T follicular helper cell (primary cell): ENCODE measurements around the gene CALML5.

Source experiments
- DNase-seq: peaks from one replicate; pipeline ENCODE4 v3.0.0-alpha.2; 2020; ENCODE audit warnings: low read depth

The CALML5 gene

DNA sequence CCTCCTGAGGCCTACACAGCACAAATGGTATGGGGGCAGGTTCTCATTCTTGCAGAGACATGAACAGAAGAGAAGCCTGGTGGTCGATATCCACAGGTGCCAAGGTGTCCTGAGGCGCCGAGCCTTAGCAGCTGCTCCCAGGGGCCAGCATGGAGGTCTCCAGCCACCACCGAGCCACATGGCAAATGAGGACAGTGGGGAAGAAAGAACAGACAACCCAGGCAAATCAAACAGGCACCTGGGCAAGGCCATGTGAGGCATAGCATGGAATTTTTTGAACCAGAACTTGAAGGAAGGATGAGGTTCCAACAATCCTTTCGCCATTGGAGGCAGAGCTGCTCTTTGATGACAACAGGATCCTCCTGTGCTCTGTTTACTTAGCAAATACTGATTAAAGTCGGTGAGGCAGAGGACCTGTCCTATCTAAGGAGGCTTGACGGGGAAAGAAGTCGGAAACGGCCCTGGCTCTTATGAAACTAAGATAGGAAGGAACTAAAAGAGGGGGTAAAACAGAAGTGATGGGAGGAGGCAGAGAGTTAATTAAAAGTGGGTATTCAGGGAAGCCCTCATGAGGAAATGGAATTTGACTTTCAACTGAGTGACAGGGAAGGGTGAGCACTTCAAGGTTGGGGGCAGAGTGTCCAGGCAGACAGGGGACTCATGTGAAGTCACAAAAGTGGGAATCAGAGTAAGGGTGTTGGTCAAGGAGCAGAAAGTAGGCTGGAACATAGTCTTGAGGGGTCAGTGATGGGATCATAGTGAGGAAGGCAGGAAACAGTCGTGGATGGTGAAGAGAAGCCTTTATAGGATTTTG is 16.8 kb upstream of the CALML5 start:
- no peak for DNase-seq

- DNase-seq, result no peak
Measured at GRCh38 chr10:5514226-5514850, 15.0 kb upstream of the CALML5 start.

GRCh38 chr10:5512881-5513612 is 13.7 kb upstream of the CALML5 start:
- no peak for DNase-seq

GRCh38 chr10:5512331-5512730 is 13.0 kb upstream of the CALML5 start:
- DNase-seq, result no peak

DNA sequence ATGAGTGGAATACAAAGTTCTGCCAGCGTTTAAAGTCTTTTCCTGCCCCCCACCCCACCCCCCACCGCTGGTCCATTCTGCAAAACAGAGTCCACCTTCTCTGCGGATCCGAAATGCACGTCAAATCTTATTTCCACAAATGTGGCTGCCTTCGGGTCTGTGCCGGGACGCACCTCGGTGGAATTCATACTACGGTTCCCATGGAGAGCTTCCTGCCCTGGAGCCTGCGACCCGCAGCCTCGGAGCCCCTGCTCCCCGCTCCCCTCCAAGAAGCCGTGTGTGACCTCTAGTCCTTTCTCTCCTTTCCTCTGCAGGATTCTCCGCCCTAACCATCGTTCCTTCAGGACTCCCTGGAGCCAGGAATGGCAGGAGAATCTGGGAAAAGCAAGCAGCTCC is 12.5 kb upstream of the CALML5 start:
- no peak for DNase-seq

DNA sequence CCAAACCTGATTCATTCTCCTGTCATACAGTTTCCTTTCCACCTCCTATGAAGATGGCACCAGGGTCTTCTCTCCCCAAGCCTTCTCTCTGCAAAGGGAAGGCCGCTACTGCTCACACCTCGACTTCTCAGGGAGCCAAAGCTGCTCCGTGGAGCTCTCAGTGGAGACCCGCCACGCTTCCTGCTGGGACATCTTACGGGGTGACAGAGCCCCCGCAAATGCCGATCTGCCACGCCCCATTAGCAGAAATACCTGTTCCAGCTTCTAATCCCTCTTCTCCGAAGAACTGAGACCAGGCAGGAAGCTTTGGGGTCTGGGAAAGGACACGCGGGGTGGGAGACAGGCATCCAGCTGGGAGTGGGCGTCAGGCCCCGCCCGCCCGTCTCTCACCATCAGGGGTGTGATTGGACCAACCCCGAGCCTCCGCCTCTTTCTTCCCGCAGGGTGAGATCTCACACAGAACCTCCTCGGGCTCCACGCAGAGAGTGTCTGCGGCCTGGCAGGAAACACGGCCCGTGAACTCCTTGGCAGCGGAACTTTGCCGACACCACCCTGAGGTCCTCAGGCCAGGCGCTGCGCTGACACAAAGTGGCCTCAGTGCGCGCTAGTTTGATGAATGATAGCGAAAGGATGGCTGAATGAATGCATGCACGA is 12.0 kb upstream of the CALML5 start:
- no peak for DNase-seq

DNA sequence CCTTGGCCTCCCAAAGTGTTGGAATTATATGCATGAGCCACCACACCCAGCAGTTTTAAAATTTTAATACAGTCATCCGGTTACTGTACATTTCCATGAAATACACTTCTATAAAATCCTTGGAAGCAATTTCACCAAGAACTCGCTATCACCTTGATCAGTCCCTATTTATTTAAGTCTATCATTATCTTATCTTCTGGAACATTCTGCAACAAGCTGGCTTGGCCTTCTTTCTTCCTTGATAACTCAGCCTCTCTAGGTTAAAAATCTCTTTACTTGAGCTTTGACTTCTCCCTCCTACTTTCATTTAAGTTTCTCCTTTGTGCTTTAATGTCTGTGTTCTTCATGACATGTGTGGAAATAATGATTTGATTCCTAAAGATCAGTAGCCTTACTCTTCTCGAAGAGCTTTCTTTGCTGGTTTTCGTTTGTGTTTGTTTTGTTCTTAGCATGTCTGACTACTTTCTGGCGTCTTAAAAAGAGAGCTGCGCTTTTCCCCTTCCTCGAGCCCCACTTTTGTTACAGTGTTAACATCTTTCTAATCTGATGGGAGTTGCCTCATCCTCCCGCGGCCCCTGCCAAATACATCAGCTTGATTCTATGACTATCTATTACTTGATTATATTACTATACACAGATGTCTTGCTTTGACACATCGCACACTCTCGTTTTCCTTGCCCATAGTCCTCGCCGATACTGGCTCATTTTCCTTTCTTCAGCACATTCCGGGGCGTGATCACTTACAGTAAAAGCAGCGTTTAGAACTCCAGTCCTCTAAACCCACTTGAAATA is 11.1 kb upstream of the CALML5 start:
- DNase-seq, result no peak

DNA sequence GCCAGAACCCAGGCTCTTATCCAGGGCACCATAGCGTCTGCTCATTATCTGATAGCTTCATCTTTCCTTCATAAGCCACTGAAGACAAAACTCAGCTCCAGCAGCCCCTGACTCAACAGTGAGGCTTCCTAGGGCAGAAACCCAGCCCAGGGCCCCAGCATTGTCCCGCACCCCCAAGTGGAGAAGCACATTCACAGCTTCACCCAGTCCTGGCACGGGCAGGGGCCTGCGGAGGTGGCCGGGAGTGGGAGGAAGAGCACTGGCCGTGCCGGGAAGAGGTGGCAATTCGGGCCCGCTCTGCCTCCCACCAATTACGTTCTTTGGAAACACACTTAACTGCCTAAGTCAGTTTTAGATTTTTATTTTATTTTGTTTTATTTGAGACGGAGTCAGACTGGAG is 10.3 kb upstream of the CALML5 start:
- no peak for DNase-seq

- no peak for DNase-seq
Measured at GRCh38 chr10:5509236-5509635, 9.9 kb upstream of the CALML5 start.

GRCh38 chr10:5508786-5509185 is 9.4 kb upstream of the CALML5 start:
- no peak for DNase-seq

DNA sequence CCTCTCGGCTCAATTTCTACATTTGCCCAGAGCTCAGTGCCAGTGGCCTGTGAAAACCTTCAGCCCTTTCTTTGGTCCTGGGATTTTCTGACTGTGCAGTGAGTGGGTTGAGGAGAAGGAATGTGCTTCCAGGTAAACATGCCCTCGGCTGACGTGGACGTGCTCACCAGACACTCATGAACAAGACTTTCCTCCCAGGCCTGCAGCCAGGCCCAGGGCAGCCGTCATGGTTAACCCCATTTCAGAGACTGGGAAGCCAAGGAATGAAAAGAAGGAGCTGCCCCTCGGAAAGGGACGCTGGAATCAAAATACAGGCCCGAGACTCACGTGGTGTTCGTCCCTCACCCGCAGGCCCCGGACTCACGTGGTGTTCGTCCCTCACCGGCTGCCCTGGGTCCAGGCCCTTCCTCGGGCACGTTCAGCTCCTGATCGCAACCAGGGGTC is 8.8 kb upstream of the CALML5 start:
- DNase-seq, result no peak

- DNase-seq, result no peak
Measured at GRCh38 chr10:5507649-5508131, 8.3 kb upstream of the CALML5 start.

DNA sequence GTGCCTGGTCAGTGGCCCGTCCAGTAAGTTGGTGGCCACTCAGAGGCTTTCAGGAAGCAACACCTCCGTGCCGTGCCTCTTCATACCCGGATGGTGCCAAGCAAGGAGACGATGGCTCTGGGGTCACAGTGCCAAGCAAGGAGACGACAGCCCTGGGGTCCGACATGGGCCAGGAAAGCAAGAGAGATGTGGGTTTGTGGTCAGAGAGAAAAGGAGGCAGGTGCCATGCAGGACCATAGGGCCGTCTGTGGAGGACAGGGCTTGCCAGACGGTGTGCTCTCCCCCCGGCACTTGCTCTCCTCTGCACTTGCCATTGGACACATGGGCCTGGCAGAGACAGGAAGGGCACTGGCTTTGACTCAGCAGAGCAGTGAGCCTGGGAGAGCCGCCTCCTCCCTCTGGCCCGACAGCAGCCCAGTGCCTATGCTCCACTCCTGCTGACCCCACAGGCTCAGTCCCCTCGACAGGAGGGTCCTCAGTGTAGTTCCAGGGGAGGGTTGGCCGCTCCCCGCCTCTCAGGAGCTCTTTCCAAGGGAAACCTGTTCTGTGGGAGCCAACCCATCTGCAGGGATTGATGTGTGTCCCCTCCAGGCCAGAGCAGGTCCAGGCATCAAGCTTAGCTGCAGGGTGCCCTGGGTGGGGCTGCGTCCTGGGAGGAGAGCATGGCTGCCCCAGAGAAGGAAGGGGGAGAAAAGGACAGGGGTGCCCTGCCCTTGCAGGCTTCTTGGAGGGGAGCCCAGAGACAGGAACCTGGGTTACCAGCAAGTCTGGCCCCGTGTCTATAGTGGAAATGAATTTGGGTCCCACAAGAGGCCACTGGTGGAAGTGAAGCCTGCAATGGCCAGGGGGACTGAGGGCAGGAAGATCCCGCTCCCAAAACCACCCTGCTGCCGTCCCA is 7.6 kb upstream of the CALML5 start:
- DNase-seq, result no peak

GRCh38 chr10:5506246-5506645 is 6.9 kb upstream of the CALML5 start:
- DNase-seq, result no peak

DNA sequence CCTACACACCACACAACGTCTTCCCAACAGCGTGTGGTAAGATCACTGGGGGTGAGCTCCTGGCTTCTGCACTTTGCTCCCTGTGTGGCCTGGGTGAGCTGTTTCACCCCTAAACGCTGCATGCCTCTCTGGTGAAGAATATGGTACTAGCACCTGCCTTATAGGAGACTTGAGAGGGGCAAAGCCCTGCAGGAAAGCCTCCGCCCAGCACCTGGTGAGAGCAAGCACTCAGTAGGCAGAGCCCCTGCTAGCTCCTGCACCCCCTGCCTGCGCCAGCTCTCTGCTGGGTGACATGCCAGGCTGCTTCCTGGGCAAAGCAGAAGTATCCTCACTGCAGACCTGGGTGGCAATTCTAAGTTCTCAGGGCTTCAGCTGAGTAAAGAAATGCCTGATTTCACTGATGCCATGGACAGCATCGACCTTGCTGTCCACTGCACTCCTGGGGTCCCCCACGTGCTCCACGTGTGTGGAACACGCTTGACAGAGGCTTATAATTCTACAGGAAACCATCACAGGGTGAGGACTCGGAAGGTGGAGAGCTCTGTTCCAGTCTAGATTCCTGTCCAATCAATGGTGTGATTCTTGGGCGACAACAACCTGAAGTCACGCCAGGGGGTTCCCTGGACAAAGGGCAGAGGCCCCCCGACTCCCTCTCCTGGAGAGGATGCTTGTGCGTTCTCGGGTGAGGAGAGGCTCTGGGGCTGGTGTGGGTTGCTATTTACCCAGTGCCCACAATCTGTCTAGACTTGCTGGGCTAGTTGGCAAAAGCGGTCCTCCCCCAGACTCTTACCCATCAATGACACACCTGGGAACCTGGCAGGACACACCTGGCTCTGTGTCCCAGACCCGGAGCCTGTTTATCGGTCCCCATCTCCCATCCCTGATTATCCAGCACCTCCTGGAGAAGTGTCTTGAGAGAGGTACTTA is 5.0 kb upstream of the CALML5 start:
- DNase-seq, result no peak

DNA sequence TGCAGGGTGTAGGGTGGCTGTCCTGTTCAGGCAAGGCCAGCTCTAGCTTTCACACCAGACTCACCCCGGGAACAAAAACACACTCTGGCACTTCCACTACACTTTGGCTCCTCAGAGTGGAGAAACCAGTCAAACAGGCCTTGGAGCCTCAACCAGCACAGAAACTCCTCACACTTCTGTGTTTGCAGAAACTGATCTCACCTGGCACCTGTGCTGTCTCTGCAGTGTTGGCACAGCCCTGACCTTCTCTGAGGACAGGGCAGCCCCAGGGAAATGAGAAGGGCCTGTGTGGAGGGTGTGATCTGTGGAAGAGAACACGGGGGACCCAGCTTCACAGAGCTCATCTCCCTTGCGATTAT is 4.1 kb upstream of the CALML5 start:
- DNase-seq, result no peak

- no peak for DNase-seq
Measured at GRCh38 chr10:5502571-5503476, 3.5 kb upstream of the CALML5 start.

DNA sequence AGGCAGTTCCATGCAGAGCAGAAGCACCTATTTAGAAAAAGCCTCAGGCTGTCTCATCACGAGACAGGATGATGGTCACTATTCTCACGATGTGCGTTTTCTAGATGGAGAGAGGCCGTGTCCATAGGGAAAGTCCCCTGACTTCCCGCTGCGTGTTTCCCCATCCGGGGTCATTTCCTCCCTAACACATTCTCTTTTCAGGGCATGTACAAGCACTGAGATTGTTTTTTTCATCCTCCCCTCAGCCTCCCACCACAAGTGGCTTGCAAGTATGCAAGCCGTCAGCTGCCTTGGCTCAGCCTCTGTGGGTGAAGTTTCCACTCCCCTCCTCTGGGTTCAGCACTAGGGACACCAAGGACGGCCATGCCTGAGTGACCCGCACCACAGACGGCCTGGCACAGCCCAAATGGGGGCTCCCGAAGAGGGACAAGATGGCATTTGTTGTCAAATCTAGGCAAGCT is 2.7 kb upstream of the CALML5 start:
- no peak for DNase-seq
